AG10803 (cell line): ENCODE results near the gene UGT1A8.

Experiments
- DNase-seq: peaks from one replicate; pipeline ENCODE4 v3.0.0; 2010; ENCODE audit warnings: low read depth
- H3K4me3 ChIP-seq: 2 replicates; pipeline ENCODE4 v1.5.1; 2011; ENCODE audit warnings: mild to moderate bottlenecking, low read length, control low read depth
- CTCF ChIP-seq: conservative IDR thresholded peaks from 2 replicates; pipeline ENCODE4 v1.5.1; 2011; ENCODE audit warnings: mild to moderate bottlenecking, low read length, control low read depth, inconsistent platforms

UGT1A8 gene

GRCh38 chr2:233707940-233708644 lies 90.7 kb downstream of the UGT1A8 start:
- no peak for TF ChIP-seq CTCF
- no peak overlapping the region for H3K4me3 ChIP-seq
- no peak for DNase-seq

- no peak overlapping the region for H3K4me3 ChIP-seq
- DNase-seq: no peak
- TF ChIP-seq CTCF: no peak
Observed at GRCh38 chr2:233708942-233709341, 91.5 kb downstream of the UGT1A8 start.

- peak; percentile 94 for TF ChIP-seq CTCF
- peak; percentile 68 for DNase-seq
- H3K4me3 ChIP-seq: no peak overlapping the region
Observed at GRCh38 chr2:233711312-233712008, 94.0 kb downstream of the UGT1A8 start.

- no peak within 1 kb of the TSS for H3K4me3 ChIP-seq
- no peak for DNase-seq
- no peak for TF ChIP-seq CTCF
Observed at GRCh38 chr2:233712611-233713261, 95.3 kb downstream of the UGT1A8 start, which contains the start of gene UGT1A5. Gene UGT1A5 (plus strand): TSS chr2:233712907. CDS start chr2:233712992, 85 bp downstream.

GRCh38 chr2:233713262-233713615 lies 95.8 kb downstream of the UGT1A8 start:
- TF ChIP-seq CTCF: no peak
- H3K4me3 ChIP-seq: no peak overlapping the region
- DNase-seq: no peak

GRCh38 chr2:233714121-233714520 lies 96.7 kb downstream of the UGT1A8 start:
- no peak for DNase-seq
- no peak overlapping the region for H3K4me3 ChIP-seq
- TF ChIP-seq CTCF: no peak
